ENCODE data around the gene SIGLEC6. TPM values are rescaled to one million over a fixed set of nuclear protein-coding genes. Genes with fewer than 3 reads are reported as not detected.

Gene SIGLEC6
- total RNA-seq, 1 donor from 2014 or later: 28.7 TPM

DNA sequence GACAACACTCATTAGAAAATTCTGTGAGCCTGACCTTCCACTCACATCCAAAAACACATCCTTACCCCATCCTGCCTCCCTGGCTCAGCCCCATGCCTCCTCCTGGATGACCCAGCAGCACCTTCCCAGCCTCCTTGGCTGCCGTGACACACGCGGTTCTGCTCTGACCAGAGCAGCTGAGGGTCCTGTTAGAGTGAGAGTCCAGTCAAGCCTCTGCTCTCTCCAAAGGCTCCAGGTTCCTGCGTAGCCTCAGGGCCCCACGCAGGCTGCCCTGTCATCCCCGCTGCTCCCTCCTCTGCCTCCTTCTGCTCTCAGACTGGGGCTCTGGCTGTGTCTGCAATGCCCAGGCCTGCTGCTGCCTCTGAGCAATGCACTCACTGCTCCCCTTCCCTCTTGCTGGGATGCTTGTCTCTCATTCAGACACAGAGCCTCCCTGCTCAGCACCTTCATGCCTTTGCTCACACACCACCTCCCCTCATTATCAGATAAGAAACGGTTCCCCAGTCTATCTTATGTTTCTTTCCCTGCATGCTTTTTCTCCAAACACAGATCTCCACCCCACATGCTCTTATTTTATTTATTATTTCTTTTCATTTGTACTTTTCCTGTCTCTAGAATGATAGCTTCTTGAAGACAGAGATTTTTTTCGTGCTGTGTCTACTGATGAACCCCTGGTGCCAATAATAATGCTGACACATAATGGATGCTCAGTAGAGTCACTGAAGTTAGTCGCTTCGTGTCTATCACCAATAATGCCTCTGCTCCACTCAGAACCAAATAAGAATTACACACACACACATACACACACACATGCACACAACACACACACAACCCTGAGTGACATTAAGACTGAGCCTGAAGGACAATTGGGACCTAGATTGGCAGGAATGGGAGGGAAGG is 10.2 kb upstream of the SIGLEC6 start:
- DNase-seq: no peak
- H3K27ac Mint-ChIP-seq: no peak overlapping the region
- no peaks in the 10 kb centered on the region for H3K27me3 Mint-ChIP-seq
- intact Hi-C loops (cut with micrococcal nuclease): no loop called here
- H3K36me3 Mint-ChIP-seq (ENCODE audit: low read depth): no peaks in the 10 kb centered on the region
- no peak for TF ChIP-seq CTCF (IDR thresholded peaks at IDR 0.05)
- H3K9me3 Mint-ChIP-seq: no peaks in the 10 kb centered on the region
- H3K4me1 Mint-ChIP-seq: peaks cover 51% of the 10 kb centered on the region
- no peak for ATAC-seq (ENCODE audit: low read depth)
- ChIA-PET CTCF (interaction anchor here (1.3 to 2.4 kb wide), 2 partner anchors 69 to 115 kb away, joined by 4 to 7 read pairs; no protein-coding TSS in a partner anchor), POLR2A (no interaction called here)
- no peak overlapping the region for H3K4me3 Mint-ChIP-seq

DNA sequence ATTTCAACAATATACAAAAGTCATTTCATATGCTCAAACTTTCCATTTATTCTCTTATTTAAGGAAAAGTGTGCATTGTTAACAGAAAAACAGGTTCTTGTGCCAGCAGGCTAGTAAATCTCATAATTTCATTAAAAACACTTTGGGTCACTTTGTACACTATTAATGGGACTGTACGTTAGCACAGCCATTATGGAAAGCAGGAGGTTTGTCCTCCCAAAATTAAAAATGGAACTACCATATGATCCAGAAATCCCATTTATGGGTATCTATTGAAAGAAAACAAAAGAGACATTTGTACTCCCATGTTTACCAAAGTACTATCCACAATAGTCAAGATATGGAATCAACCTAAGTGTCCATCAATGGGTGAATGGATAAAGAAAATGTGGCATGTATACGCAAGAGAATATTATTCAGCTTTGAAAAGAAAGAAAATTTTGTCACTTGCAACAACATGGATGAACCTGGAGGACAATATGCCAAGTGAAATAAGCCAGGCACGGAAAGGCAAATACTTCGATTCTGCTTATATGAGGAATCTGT is 8.4 kb upstream of the SIGLEC6 start:
- POLR2A ChIA-PET: no interaction called here
- CTCF ChIA-PET: interaction anchor here (1.2 to 2.4 kb wide), 2 partner anchors 12 to 117 kb away, joined by 3 to 7 read pairs; no protein-coding TSS in a partner anchor
- Mint-ChIP-seq H3K4me1 (peaks cover 50% of the 10 kb centered on the region), H3K27me3 (no peaks in the 10 kb centered on the region), H3K36me3 (ENCODE audit: low read depth) (no peaks in the 10 kb centered on the region), H3K27ac (no peak overlapping the region), H3K4me3 (no peak overlapping the region), H3K9me3 (no peaks in the 10 kb centered on the region)
- DNase-seq (no peak), ATAC-seq (ENCODE audit: low read depth) (no peak)
- TF ChIP-seq CTCF (IDR thresholded peaks at IDR 0.05): no peak
- intact Hi-C loops (cut with micrococcal nuclease): no loop called here

- intact Hi-C loops (cut with micrococcal nuclease): loop anchor here (1.0 kb wide), 1 partner anchor 72 kb away; no protein-coding TSS in a partner anchor
- DNase-seq: no peak
- no peaks in the 10 kb centered on the region for H3K9me3 Mint-ChIP-seq
- ATAC-seq (ENCODE audit: low read depth): no peak
- H3K4me3 Mint-ChIP-seq: peak overlapping the region; percentile 41
- no peaks in the 10 kb centered on the region for H3K27me3 Mint-ChIP-seq
- H3K4me1 Mint-ChIP-seq: peaks cover 61% of the 10 kb centered on the region
- POLR2A ChIA-PET: interaction anchor here (0.6 to 1.2 kb wide), 4 partner anchors 12 to 67 kb away, joined by 3 to 5 read pairs (median 3); no protein-coding TSS in a partner anchor
- TF ChIP-seq CTCF (IDR thresholded peaks at IDR 0.05): no peak
- CTCF ChIA-PET: interaction anchor here (1.0 to 1.5 kb wide), 2 partner anchors 20 to 121 kb away, joined by 3 read pairs; no protein-coding TSS in a partner anchor
- H3K36me3 Mint-ChIP-seq (ENCODE audit: low read depth): no peaks in the 10 kb centered on the region
- peak overlapping the region; percentile 62 for H3K27ac Mint-ChIP-seq
Measured at GRCh38 chr19:51535535-51535934, 4.1 kb upstream of the SIGLEC6 start.

DNA sequence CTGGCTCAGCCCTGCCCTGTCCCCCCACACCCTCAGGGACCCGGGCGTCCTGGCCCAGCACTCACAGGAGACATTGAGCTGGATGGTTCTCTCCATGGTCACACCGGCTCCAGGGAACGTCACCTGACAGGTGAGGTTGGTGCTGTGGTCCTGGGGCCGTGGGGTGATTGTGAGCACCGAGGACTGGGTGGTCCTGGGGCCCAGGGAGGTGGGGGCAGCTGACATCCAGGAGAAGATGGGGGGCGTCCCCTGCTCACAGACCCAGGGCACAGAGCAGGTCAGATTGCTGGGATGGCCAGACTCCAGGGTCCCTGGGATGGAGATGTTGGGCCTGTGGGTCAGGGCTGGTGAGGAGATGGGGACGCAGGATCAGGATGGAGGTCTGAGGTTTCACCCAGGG is 854 bp downstream of the SIGLEC6 start:
- ChIA-PET POLR2A (interaction anchor here (0.6 to 1.4 kb wide), 4 partner anchors 24 to 923 kb away, joined by 3 to 4 read pairs (median 4); partner anchors contain the start of gene SIGLEC10), CTCF (interaction anchor here (0.9 to 1.5 kb wide), 2 partner anchors 57 to 124 kb away, joined by 3 to 4 read pairs; no protein-coding TSS in a partner anchor)
- peak overlapping the region; percentile 83 for H3K4me3 Mint-ChIP-seq
- H3K27ac Mint-ChIP-seq: no peak overlapping the region
- peaks cover 90% of the 10 kb centered on the region for H3K4me1 Mint-ChIP-seq
- H3K36me3 Mint-ChIP-seq (ENCODE audit: low read depth): peaks cover 10% of the 10 kb centered on the region
- no peak for ATAC-seq (ENCODE audit: low read depth)
- no peaks in the 10 kb centered on the region for H3K27me3 Mint-ChIP-seq
- DNase-seq: no peak
- no peaks in the 10 kb centered on the region for H3K9me3 Mint-ChIP-seq
- intact Hi-C loops (cut with micrococcal nuclease): loop anchor here (1.0 to 5.0 kb wide), 3 partner anchors 21 to 122 kb away; partner anchors contain the start of gene ZNF175
- TF ChIP-seq CTCF (IDR thresholded peaks at IDR 0.05): no peak

DNA sequence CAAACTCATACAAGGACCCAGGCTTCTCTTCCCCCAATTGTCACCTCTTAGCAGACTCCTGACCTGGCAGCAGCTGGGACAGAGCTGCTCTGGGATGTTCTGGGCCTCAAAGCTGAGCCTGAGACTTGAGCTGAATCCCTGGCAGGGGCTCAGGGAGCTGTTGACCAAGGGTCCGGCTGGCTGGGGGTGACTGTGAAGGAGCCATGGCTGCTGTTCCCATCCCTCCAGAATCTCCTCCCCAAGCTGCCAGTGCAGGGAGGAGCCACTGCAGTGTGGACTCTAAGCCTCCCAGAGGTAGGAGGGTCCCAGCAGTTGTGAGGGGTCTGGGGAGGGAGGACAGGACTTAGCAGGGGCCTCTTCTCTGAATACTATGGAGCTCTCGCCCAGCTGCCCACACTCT is 2.2 kb downstream of the SIGLEC6 start:
- POLR2A ChIA-PET: interaction anchor here (0.7 kb wide), 1 partner anchor 15 kb away, joined by 3 read pairs; no protein-coding TSS in a partner anchor
- Mint-ChIP-seq H3K4me1 (peaks cover 87% of the 10 kb centered on the region), H3K27me3 (no peaks in the 10 kb centered on the region), H3K9me3 (no peaks in the 10 kb centered on the region), H3K27ac (no peak overlapping the region), H3K4me3 (no peak overlapping the region), H3K36me3 (ENCODE audit: low read depth) (peaks cover 14% of the 10 kb centered on the region)
- CTCF ChIA-PET: no interaction called here
- DNase-seq (no peak), ATAC-seq (ENCODE audit: low read depth) (no peak)
- TF ChIP-seq CTCF (IDR thresholded peaks at IDR 0.05): no peak
- intact Hi-C loops (cut with micrococcal nuclease): no loop called here

Data from activated B cell treated with CpG ODN at 0.5 μM for 24 hours (primary cell).